Kidney glomerular epithelial cell (primary cell): ENCODE results near the gene GTPBP4.
"Not testable (repeated sequence)": the region's sequence is repeated elsewhere in the genome, so short reads cannot be mapped to it uniquely, and the experiment has no call there.

Source experiments
- DNase-seq: peaks from one replicate; lab custom pipeline; 2025; lab: John Stamatoyannopoulos, UW

The GTPBP4 gene

DNA sequence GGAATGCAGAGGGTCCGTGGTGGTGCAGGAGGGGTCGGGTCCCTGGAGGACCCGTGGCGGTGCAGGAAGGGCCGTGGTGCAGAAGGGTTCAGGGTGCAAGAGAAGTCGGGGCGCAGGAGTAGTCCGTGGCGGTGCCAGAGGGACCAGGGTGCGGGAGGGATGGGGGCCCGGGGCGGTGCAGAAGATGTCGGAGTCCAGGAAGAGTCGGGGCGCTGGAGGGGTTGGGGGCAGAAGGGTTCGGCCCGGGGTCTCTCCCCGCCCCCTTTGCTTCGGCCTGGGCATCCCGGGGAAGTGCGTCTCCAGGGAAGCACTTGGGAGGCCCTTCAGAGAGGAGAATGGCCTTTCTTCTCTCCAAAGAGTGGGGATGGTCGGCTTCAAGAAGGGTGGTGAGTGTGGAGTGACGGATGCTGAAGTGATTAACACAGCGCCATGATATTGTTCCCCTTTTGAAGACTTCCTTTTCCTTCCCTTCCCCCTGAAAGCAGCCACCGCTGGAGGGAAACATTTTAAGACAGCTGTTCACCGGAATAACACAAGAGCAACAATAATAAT lies 68.9 kb downstream of the GTPBP4 start:
- DNase-seq: no peak

DNA sequence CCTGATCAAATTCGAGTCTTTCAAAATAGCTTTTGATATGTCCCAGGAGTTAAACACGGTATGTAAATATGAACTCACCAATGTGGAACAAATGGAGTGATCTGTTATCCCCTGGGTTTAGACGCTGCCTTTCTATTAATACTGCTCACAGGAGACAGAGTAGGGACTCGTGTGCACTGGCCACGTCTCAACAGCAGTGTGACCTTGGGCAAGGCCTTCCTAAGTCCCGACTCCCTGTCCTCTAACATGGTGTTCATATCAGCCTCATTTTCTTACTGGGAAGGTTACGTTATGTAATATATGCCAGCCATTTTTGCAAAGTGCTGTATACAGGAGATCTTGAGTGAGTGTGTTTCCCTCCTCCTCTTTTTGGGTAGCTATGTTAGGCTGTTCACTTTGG lies 69.8 kb downstream of the GTPBP4 start:
- DNase-seq: no peak

DNA sequence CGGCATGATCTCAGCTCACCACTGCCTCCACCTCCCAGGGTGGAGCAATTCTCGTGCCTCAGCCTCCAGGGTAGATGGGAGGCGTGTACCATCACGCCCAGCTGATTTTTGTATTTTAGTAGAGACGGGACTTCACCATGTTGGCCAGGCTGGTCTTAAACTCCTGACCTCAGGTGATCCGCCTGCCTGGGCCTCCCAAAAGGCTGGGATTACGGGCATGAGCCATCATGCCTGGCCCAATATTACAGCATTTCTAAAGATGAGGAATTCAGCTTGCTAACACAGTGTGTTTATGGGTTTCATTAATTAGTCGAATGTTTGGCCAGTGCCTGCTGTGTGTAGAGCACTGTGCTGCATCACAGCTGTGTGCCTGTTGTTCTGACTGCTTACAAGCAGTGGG lies 71.7 kb downstream of the GTPBP4 start:
- no peak for DNase-seq

DNA sequence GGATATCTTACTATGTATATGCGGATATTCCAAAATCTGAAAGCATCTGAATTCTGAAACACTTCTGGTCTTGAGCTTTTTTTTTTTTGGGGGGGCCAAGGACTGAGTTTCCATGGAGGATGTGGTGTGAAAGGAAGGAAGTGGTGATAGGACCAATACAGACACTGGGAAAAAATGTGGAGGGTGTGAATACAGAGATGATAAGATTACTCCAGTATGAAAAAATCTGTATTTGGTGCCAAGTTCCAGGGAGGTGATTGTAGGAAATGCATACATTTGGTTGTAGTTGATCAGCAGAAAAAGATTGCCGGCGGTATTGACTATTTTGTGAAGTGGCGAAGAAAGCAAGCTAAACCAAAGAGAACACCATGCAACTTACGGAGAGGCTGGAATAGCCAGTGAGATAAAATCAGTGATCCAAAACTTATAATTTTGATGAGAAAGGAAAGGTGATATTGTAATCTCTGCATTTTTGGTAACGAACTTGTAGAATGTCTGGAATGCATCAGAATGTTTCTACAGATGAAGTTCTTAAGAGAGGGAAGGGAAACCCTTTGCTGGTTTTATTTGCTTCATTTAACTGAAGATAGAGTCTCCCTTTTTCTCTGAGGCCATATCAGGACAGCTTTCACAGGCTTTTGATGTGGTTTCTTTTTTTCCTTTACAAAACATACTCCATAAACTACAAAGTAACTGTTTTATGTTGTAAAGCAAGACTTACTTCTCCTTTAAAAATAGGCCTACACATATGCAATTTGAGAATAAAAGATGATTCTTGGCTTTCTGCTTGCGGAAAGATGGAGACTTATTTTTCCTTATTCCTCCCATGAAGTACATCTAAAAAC lies 73.9 kb downstream of the GTPBP4 start:
- DNase-seq: peak; percentile 10

DNA sequence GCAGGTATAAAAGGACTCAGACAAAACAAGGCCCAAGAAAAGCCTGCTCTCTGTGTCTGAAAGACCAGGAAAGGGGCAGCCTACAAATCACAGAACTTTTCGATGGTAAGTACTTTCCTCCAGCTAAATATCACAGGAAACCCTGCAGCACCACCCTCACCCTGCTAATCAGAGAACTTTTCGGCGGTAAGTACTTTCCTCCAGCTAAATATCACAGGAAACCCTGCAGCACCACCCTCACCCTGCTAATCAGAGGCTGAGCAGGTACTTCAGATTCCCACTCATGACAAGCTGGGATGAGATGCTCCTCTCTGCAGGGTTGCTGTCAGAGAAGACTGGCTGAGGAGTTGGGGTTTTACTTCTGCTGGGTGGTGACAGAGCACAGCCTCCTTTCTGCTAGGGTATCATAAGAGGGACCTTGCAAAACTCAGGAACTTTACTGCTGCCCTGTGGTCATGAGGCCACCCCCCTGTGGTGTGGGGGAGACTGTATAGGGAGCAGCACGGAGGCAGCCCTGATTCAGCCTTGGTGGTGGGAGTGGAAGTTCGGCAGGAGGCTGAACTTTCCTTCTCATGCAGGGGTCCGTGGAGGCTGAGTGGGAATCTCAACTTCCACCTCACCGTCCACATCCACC lies 75.1 kb downstream of the GTPBP4 start:
- DNase-seq: no peak

DNA sequence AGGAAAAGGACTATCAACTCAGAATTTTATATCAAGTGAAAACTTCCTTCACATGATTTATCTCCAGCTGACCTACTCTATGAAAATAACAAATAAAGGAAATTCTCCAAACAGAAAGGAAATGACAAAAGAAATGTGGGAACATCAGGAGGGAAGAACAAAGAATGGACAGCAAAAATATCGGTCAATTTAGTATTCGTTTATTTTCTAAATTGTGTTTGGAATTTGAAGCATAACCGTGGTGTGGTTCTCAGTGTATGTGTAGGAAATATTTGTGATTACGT lies 76.7 kb downstream of the GTPBP4 start:
- DNase-seq: no peak

DNA sequence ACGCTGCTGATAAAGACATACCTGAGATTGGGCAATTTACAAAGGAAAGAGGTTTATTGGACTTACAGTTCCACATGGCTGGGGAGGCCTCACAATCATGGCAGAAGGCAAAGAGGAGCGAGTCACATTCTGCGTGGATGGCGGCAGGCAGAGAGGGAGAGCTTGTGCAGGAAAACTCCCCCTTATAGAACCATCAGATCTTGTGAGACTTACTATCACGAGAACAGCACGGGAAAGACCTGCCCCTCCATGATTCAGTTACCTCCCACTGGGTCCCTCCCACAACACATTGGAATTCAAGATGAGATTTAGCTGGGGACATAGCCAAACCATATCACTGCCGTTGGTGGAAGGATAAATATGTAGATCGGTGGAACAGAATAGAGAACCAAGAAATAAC lies 78.5 kb downstream of the GTPBP4 start:
- not testable (repeated sequence) for DNase-seq

DNA sequence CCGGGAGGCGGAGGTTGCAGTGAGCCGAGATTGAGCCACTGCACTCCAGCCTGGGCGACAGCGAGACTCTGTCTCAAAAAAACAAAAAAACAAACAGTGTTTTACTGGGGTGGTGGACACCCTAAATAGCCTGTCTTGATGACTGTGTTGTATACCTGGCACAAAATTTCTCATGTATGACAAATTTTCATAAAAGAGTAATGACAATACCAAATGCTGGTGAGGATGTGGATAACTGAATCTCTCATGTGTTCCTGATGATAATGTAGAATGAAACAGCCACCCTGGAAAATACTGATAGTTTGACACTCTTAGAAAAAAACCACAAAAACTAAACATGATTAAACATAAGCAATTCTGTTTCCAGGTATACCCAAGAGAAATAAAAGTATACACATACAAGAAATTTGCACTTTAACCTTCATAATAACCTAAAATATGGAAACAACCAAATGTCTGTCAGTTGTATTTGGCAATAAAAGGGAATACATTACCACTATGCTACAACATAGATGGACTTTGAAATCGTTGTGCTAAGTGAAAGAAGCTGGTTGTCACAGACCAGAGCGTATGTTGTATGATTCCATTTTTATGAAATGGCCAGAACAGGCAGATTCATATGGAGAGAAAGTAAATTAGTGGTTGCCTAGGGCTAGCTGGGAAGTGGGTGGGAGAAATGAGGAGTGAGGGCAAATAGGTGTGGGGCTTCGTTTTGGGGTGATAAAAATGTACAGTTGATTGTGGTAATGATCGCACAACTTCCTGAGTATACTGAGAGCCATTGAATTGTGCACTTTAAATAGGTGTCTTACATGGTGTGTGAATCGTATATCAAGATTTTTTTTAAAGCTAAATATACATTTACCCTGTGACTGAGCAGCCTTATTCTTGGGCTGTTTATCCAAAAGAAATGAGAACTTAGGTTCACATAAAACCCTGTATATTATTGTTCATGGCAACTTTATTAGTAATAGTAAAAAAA lies 80.4 kb downstream of the GTPBP4 start:
- DNase-seq: no peak
